Smooth muscle cell (in vitro differentiated cells): Measurements from ENCODE around the gene P2RY14. TPM values are rescaled to one million over a fixed set of nuclear protein-coding genes. Genes with fewer than 3 reads are reported as not detected.

Experiments used
- DNase-seq: peaks from one replicate; lab custom pipeline; 2025; ENCODE audit not compliant: unreplicated experiment; lab: John Stamatoyannopoulos, UW
- H2AFZ ChIP-seq: fragments of 200-600 bp; sonication (generic); 2 replicates; pipeline ENCODE4 v1.6.0; 2016; ENCODE audit warnings: antibody characterized with exemption, low read depth, mild to moderate bottlenecking
- H3F3A ChIP-seq: fragments of 200-600 bp; sonication (generic); 2 replicates; pipeline ENCODE4 v1.6.0; 2017; ENCODE audit warnings: antibody characterized with exemption, low read depth
- H3K27ac ChIP-seq: fragments of 200-600 bp; sonication (generic); 2 replicates; pipeline ENCODE4 v1.5.1; 2016; ENCODE audit warnings: low read depth, mild to moderate bottlenecking
- H3K27me3 ChIP-seq: fragments of 200-600 bp; sonication (generic); 2 replicates; pipeline ENCODE4 v1.6.1; 2016; ENCODE audit warnings: low read depth, mild to moderate bottlenecking
- H3K36me3 ChIP-seq: fragments of 200-600 bp; sonication (generic); 2 replicates; pipeline ENCODE4 v1.5.1; 2016; ENCODE audit warnings: low read depth
- H3K4me1 ChIP-seq: fragments of 200-600 bp; sonication (generic); 2 replicates; pipeline ENCODE4 v1.5.1; 2016; ENCODE audit warnings: low read depth
- H3K4me2 ChIP-seq: fragments of 200-600 bp; sonication (generic); 2 replicates; pipeline ENCODE4 v1.6.0; 2016; ENCODE audit warnings: mild to moderate bottlenecking
- H3K4me3 ChIP-seq: fragments of 200-600 bp; sonication (generic); 2 replicates; pipeline ENCODE4 v1.5.1; 2016; ENCODE audit warnings: mild to moderate bottlenecking
- H3K79me2 ChIP-seq: fragments of 200-600 bp; sonication (generic); 2 replicates; pipeline ENCODE4 v1.6.0; 2016; ENCODE audit warnings: low read depth, mild to moderate bottlenecking
- H3K9ac ChIP-seq: fragments of 200-600 bp; sonication (generic); 2 replicates; pipeline ENCODE4 v1.6.0; 2016; ENCODE audit warnings: low read depth
- H3K9me3 ChIP-seq: fragments of 200-600 bp; sonication (generic); replicated peaks from 2 replicates; pipeline ENCODE4 v1.5.1; 2016; ENCODE audit warnings: low read depth
- H4K20me1 ChIP-seq: fragments of 200-600 bp; sonication (generic); 2 replicates; pipeline ENCODE4 v1.6.0; 2016; ENCODE audit warnings: low read depth
- WGBS: methylation state at CpG from one replicate; pipeline ENCODE4 v1.1.7; 2016; ENCODE audit warnings: low lambda C conversion rate; 5-methylcytosine and 5-hydroxymethylcytosine counted together
- polyA plus RNA-seq: library from polyadenylated mRNA; unstranded; fragments of >200 nt; fragmentation: Nextera tagmentation; extraction: Ambion mirVana; gene quantifications from 2 replicates; pipeline ENCODE4 v1.2.1, GENCODE V29; 2016
- total RNA-seq: library from RNA; depleted of rRNA; stranded (reverse); fragments of >200 nt; gene quantifications from 2 replicates; pipeline ENCODE4 v1.2.3, GENCODE V29; 2014
- TF ChIP-seq, protein P1 (sequence below): fragments of 200-600 bp; sonication (generic); IDR thresholded peaks from 2 replicates; pipeline ENCODE4 v1.5.1; 2017; ENCODE audit warnings: borderline replicate concordance, mild to moderate bottlenecking, antibody characterized with exemption; ENCODE audit not compliant: insufficient read depth, poor library complexity, severe bottlenecking

Gene P2RY14
- total and polyA plus RNA-seq, 2 experiments from 2014 or later = not detected

DNA sequence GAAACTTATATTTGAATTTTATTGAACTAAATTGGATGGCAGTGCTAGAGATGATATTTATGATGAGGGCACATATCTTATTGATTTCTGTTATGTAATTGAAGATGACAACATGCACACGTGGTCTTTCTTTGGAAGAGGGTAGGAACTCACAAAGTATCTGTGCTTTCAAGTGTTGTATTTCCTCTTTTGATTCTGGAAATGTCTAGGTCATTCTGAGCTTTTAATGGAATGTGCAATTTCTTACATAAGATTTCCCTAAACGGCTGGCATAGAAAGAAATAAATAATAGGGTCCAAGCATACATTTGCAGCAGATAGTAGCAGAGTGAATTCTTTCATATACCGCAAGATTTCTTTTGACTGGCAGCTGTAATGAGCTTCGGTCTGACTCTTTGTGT, 65.2 kb downstream of the P2RY14 start:
- 90% methylated on average over 4 of the region's 4 CpGs for WGBS

DNA sequence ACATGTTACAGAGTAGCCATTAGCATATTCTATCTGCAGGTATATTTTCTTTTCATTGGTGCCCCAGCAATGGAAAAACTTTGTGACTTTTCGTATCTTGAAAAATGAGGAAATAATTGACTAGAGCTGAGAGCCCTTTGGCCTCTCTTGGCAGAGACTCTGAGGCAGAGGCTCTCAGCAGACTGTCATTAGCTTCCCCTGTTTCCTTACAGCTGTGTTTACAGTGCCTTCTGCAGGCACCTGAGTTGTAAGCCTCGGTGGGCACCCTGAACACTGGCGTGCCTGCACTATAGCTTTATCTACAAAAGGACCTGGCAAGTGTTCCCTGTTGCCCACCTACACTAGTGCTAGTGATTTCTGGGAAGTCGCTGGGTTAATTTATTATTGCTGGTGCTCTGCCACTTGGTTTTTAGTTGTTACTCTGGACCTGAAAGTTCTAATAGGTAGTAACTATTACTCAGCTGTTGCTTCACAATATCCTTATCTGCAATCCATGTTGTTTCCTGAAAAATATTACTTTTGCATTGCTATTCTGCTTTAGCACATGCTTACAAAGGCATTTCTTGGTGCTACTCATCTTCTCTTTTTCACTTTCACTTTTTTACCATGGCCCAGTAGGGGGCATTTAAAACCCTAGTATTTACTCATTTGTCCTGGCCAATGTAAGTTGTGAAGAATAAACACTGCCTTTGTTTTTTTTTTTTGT, 67.5 kb downstream of the P2RY14 start:
- peak overlapping the region; percentile 16 for H3K4me3 ChIP-seq
- H3K4me2 ChIP-seq = no peak overlapping the region
- WGBS = 83% methylated on average over 4 of the region's 4 CpGs
- no peaks in the 10 kb centered on the region for H3K9me3 ChIP-seq
- no peaks in the 10 kb centered on the region for H3K79me2 ChIP-seq
- H3K4me1 ChIP-seq = peaks cover 13% of the 10 kb centered on the region
- H3K36me3 ChIP-seq = no peaks in the 10 kb centered on the region
- no peak overlapping the region for H2AFZ ChIP-seq
- H4K20me1 ChIP-seq = no peaks in the 10 kb centered on the region
- H3K9ac ChIP-seq = no peak overlapping the region
- no peaks in the 10 kb centered on the region for H3K27me3 ChIP-seq
- peaks cover 8% of the 10 kb centered on the region for H3F3A ChIP-seq
- DNase-seq = no peak
- TF ChIP-seq, protein P1, sequence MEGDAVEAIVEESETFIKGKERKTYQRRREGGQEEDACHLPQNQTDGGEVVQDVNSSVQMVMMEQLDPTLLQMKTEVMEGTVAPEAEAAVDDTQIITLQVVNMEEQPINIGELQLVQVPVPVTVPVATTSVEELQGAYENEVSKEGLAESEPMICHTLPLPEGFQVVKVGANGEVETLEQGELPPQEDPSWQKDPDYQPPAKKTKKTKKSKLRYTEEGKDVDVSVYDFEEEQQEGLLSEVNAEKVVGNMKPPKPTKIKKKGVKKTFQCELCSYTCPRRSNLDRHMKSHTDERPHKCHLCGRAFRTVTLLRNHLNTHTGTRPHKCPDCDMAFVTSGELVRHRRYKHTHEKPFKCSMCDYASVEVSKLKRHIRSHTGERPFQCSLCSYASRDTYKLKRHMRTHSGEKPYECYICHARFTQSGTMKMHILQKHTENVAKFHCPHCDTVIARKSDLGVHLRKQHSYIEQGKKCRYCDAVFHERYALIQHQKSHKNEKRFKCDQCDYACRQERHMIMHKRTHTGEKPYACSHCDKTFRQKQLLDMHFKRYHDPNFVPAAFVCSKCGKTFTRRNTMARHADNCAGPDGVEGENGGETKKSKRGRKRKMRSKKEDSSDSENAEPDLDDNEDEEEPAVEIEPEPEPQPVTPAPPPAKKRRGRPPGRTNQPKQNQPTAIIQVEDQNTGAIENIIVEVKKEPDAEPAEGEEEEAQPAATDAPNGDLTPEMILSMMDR = no peak
- no peak overlapping the region for H3K27ac ChIP-seq

More for the DNA sequence above, 65.2 kb downstream of the P2RY14 start:
- Histone ChIP-seq H3K9me3 (no peaks in the 10 kb centered on the region), H3K27me3 (no peaks in the 10 kb centered on the region), H3K27ac (no peak overlapping the region), H3K4me1 (peaks cover 26% of the 10 kb centered on the region), H3K9ac (no peak overlapping the region), H2AFZ (no peak overlapping the region), H3K4me2 (no peak overlapping the region), H3K79me2 (no peaks in the 10 kb centered on the region), H3F3A (peaks cover 20% of the 10 kb centered on the region), H4K20me1 (no peaks in the 10 kb centered on the region), H3K36me3 (no peaks in the 10 kb centered on the region), H3K4me3 (no peak overlapping the region)
- TF ChIP-seq, protein P1 = no peak
- DNase-seq = no peak

DNA sequence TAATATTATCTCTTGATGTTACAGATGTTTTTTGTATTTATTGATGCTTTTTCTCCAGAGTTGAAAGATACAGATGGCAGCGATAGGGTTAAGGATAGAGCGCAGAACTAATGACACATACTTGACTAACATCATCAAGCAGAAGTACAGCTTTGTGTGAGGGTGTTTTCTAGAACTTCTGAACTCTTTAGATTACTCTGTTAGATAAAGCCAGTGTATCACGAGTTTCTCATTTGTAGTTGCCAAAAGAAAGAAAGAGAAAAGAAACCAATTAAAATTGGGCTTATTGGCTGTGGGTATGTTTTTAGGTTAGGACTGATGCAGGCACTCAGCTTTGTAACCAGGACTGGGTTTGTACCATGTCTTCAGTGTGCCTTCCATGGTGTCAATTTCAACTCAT, 68.7 kb downstream of the P2RY14 start:
- no peaks in the 10 kb centered on the region for H3K27me3 ChIP-seq
- H2AFZ ChIP-seq = no peak overlapping the region
- no peak for DNase-seq
- peaks cover 5% of the 10 kb centered on the region for H3F3A ChIP-seq
- 70% methylated on average over 3 of the region's 3 CpGs for WGBS
- no peaks in the 10 kb centered on the region for H3K9me3 ChIP-seq
- H3K4me1 ChIP-seq = peaks cover 13% of the 10 kb centered on the region
- H3K79me2 ChIP-seq = no peaks in the 10 kb centered on the region
- H3K4me2 ChIP-seq = no peak overlapping the region
- no peak overlapping the region for H3K9ac ChIP-seq
- H3K27ac ChIP-seq = peak overlapping the region; percentile 6
- H3K36me3 ChIP-seq = no peaks in the 10 kb centered on the region
- H4K20me1 ChIP-seq = no peaks in the 10 kb centered on the region
- TF ChIP-seq, protein P1 = no peak
- H3K4me3 ChIP-seq = no peak overlapping the region

DNA sequence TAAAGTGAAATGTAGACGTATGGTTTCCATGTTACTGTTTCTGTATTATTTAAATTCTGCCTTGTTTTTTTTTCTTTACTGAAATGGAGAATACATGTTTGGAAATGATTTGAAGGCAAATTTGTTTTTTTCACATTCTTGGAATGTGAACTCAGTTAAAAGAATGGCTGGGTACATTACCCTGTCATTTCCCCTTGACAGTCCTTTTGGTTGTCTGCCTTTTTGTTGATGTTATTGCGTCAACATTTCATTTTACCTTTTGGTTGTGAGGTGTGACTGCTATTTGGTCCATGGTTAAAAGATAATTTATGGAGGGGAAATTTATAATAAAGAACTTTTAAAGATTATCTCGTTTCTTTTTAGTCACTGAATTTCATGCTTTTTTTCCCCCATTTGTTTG, 72.1 kb downstream of the P2RY14 start:
- Histone ChIP-seq H3K36me3 (no peaks in the 10 kb centered on the region), H3F3A (peaks cover 5% of the 10 kb centered on the region), H2AFZ (no peak overlapping the region), H4K20me1 (no peaks in the 10 kb centered on the region), H3K27me3 (no peaks in the 10 kb centered on the region), H3K9ac (no peak overlapping the region), H3K79me2 (no peaks in the 10 kb centered on the region), H3K27ac (no peak overlapping the region), H3K9me3 (no peaks in the 10 kb centered on the region), H3K4me3 (no peak overlapping the region), H3K4me1 (peaks cover 8% of the 10 kb centered on the region), H3K4me2 (no peak overlapping the region)
- WGBS = 86% methylated on average over 3 of the region's 3 CpGs
- TF ChIP-seq, protein P1 = no peak
- no peak for DNase-seq
